GM21737 (cell line): ENCODE data around the gene RAPGEF2.

Experiments used
- ATAC-seq: cut with Tn5 transposase; IDR thresholded peaks from one replicate; pipeline ENCODE4 v1.9.1; 2021; ENCODE audit warnings: mild to moderate bottlenecking, moderate library complexity; ENCODE audit not compliant: unreplicated experiment

The RAPGEF2 gene

DNA sequence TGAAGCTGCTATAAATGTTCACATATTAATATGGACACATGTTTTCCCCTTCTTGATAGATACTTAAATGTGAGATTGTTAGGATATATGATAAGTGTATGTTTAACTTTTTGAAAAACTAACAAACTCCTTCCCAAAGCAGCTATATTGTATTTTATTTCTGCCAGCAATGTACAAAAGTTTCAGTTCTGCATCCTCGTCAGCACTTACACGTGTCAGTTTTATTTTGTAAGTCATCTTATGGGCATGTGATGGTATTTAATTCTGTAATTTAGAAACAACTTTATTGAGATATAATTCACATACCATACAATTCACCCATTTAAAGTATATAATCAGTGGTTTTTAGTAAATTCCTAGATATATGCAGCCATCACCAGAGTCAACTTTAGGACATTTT, 31.6 kb downstream of the RAPGEF2 start:
- no peak for ATAC-seq

DNA sequence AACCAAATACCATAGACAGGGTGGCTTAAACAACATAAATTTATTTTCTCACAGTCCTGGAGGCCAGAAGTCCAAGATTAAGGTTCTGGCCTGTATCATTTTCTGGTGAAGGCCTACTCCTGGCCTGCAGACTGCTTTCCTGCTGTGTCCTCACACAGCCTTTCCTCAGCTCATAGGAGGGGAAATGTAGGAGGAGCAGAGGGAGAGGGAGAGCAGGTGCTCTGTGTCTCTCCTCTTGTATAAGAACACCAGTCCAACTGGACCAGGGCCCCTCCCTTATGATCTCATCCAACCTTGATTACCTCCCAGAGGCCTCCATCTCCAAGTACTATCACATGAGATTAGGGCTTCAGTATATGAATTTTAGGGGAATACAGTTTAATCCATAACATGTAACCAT, 34.3 kb downstream of the RAPGEF2 start:
- no peak for ATAC-seq

DNA sequence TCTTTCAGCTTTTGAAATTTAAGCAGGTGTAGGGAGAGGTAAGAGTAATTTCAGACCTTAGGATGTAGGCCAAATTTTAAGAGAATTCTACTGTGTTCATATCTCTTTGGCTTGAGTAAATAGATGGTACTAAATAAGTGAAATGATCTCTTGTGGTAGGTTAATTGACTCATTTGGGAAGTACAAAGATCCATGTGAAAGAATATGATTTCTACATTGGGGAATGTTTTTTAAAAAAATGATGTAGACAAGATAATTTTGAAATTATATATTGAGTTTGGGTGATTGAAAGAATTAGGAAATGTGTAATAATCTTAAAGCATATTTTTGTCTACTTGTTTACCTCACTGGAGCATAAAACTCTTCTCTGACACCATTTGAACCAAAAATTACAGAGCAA, 35.6 kb downstream of the RAPGEF2 start:
- ATAC-seq, result no peak

DNA sequence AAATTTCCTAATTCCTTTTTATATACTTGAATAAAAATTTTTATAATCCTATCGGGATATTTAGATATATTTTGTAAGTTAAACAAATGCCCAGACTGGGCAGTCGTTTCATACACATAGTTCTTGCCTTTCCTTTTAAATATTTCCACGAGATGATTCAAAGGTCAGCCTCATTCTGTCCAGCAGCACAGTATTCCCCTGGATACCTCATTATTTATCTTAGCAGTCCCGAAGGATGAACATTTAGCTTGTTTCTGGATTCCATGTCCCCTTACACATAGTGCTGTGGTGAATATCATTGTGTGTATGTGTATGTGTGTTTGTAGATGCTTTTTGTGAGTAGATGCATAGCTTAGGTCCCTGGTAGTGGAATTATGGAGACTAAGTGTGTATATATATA, 38.3 kb downstream of the RAPGEF2 start:
- no peak for ATAC-seq

DNA sequence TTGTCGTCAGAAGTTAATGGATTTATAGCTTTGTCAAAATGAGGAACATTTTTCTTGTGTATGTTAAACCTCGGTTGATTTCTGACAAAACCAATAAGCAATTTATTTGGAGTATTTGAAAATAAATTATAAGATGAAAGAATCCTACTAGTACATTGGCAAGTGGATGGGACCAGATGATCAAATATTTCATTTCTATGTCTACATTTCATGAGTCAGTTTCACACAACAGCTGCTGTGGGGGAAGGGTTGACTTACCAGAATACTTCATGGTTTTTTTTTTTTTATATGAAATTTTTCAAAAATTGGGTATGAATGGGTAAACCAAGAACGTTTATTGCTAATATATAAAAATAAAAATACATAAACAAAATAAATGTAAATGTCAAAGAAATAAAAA, 39.4 kb downstream of the RAPGEF2 start:
- ATAC-seq, result no peak

DNA sequence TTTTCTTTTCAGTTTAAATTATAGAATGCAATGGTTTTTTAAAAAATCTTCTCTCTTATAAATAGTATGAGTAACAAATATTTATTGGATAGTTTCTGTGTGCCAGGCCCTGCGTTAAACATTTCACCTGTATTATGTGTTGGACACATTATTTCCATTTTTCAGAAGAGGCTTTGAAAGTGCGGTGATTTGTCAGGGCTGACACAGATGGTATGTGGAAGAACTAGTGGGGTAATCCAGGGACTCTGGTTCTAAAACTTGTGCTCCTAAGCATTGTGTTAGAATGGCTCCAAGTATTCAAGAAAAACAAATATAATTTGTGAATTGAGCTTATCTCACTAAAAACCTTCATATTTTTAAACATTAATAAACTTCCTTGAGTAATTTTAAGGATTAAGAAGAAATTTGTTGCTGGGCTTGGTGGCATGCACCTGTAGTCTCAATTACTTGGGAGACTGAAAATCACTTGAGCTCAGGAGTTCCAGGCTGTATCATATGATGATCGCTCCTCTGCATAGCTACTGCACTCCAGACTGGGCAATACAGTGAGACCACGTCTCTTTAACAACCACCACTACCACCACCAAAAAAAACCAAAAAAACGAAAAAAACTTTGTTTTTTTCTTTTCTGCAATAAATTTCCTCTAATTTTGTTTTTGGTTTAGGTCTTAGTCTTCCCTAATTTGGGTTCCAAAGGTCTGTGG, 40.0 kb downstream of the RAPGEF2 start:
- ATAC-seq, result no peak

DNA sequence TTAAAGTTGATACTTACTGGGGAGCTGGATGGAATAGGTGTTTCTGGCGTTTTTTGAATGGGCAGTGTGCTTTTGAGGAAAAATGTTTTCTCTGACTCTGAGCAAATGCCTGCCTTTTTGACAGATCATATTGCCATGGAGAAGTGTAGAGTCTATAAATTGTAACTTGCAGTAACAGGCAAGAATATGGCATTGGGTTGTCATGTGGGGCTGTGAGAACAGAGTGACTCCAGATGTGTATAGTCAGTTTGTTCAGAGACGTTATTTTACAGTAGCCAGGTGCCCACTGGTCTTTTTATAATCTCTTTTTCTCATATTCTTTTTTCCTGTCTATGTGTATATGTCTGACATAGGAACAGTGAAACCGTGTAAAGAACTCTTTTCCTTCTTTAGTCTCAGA, 40.8 kb downstream of the RAPGEF2 start:
- ATAC-seq, result no peak

DNA sequence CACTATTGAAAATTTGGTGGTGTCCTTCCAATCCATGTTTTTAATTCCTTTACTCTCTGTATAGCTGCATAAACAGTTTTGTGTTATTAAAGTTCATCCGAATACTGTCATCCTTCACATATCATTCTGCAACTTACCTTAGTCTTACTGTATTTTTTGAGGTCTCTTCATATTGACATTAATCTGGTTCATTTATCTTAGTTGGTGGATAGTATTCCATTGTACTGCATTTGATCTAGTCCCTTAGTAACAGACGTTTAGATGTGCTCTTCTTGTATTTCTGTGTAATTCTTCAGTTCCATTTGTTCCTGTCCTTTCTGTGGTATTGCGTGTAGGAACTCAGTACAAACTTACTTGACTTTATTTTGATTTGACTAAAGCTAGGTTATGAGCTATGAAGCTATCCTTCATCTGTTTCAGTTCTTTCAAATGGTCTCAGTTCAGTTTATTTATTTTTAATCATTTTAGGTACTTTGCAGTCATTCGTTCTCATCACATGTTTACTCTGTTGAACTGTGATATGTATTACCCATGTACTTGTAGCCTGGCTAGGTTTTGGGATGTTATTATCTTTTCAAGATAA, 41.3 kb downstream of the RAPGEF2 start:
- ATAC-seq, result no peak

DNA sequence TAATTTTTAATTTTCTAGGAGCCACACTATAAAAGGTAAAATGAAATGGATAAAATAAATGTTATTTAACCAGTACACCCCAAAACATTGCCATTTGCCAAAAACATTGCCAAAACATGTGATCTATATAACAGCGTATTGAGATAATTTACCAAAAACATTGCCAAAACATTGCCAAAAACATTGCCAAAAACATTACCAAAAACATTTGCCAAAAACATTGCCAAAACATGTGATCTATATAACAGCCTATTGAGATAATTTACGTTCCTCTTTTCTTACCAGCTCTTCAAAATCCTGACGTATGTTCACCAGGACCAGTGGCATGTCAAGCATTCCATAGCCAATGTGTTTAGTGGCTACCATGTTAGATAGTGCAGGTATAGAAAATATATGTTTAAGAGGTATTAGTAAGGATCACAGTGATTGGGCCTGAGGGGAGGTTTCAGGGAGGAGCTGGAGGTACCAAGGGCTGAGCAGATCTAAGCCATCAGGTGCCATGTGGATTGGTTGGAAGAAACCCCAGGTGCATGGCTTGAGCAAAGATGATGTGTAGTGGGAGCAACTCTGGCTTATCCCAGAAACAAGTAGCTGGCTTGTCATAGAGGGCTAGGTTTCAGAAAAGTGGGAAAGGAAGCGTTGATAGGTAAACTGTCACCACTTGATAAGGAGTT, 42.6 kb downstream of the RAPGEF2 start:
- no peak for ATAC-seq

DNA sequence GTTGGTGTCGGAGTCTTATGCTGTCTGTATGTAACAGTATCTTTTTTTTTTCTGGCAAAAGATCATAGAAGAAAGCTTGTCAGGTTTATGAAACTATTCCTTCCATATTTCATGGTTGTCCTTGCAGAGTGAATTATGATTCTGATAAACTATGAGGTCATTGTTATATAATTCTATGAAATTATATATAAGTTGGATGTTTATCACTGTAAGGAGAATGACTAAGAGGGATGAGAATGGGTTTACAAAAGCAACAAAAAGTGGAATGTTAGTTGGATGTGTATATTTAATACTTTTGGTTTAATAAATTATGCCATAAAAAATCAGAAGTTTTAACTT, 43.1 kb downstream of the RAPGEF2 start:
- ATAC-seq, result no peak

DNA sequence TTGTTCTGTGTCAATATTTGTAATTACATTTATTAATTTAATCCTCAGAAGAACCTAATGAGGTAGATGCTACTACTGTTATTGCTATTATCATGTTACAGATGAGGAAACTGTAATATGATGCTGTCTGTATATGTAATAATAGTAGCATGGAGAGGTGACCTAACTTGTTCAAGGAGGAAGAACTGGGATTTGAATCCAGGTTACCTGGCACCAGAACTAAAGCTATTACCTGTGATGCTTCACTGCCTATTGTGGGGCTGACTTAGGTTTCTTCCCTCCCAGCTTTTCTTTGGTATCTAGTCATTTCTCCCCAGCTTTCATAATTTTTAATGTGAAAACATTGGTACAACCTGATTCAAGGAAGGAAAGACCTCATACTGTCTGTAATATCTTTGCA, 43.6 kb downstream of the RAPGEF2 start:
- ATAC-seq, result no peak

DNA sequence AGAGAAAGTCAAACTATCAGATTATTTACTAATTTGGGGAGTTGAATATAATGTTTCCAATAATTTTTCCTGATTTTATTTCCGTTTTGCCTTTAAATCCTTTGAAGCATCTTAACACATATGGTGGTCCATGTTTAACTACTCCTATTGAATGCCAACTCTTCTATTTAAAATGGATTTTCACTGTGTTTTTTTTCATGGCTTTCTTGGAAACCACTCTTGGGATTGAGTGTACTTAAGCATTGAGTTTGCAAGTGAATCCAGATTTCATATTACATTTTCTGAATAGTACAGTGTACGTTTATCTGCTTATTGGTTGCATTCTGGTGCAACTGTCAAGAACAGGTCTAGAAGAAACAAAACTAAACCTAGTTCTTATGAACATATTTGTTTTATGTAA, 45.6 kb downstream of the RAPGEF2 start:
- ATAC-seq, result no peak

DNA sequence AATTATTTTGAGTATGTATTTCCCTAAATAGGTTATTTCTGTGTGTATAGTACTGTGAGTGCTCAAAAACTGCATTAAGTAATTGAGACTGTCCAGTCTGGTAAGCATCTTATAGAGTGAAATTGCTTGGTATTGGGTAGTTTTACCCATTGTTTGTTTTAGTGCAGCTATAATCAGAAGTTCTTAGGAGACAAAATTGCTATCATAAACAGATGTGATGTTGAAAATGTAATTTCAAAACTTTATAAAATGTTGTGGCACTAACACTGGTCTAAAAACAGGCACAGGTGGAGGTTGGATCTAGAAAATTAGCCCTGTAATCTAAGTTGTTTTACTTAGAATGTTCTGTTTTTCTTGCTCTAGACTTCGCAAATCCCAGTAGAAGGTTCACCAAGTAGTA, 46.8 kb downstream of the RAPGEF2 start:
- no peak for ATAC-seq

DNA sequence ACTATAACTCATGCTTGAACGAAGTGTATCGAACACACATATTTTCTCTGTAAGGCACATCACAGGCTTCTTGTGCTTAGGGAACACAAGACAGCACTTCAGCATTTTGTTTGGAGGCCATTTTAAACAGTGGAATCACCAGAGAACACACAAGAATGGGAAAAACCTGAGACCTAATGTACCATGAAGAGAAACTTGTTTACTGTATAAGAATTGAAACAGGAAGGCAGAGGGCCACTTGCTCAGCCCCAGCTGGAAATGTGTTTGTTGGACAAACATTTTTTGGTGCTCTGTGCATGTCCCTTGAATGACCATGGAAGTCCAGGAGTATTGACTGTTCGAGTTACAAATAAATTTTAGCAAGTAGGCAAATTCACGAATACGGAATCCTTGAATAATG, 47.5 kb downstream of the RAPGEF2 start:
- peak; percentile 48 for ATAC-seq

DNA sequence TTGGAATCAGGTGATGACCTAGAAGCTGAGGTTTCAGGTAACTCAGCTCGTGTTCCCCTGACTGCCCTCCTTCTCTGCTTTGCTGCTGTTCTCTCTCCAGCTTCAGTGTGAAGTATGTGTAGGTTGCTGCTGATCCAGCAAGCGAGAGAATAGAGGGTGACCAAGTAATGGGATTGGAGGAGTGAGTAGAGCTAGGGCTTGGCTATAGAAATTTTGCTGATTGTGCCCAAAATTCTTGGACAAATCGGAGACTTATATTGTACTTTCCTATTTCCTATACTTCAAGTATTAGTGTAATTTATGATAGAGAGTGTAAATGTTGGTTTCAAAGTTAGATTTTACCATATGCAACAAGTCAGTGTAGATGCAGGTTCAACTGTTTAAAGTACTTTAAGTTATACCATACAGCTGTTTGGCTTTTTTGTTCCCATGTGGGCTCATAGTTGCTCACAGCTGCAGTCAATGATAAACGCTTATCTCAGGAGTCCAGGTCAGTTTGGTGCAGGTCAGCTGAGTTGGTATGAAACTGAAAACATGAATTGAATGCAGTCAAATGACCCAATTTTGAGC, 48.0 kb downstream of the RAPGEF2 start:
- ATAC-seq, result peak; percentile 53

DNA sequence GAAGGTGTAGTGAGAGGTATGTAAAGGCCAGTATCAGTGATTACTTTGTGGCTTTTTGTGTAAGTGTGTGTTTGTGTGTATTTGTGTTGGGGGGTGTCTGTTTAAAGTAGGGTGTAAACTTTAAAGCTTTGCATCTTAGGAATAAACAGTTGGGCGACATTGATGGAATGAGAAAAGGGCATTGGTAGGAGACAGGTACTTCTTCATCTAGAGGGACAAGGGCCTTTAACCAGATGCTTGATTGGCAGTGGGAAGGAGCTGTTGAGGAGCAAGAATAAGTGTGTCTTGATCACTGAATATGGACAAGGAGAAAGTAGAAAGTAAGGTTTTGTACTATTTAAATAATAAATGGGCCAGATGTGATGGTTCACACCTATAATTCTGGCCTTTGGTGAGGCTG, 48.8 kb downstream of the RAPGEF2 start:
- ATAC-seq, result no peak

DNA sequence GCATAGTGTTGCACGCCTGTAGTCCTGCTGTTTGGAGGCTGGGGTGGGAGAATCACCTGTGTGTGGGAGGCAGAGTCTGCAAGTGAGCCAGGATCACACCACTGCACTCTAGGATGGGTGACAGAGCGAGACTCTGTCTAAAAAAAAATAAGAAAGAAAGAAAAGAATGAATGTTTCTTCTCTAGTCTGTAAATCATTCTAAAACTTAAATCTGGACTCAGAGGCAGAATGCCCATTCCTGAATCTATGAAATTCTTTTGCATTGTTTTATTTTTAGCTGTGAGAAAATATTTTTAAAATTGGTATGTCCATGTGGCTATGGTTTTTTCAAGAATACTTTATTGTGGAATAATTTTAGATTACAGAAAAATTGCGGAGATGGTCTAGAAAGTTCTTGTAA, 49.3 kb downstream of the RAPGEF2 start:
- no peak for ATAC-seq

DNA sequence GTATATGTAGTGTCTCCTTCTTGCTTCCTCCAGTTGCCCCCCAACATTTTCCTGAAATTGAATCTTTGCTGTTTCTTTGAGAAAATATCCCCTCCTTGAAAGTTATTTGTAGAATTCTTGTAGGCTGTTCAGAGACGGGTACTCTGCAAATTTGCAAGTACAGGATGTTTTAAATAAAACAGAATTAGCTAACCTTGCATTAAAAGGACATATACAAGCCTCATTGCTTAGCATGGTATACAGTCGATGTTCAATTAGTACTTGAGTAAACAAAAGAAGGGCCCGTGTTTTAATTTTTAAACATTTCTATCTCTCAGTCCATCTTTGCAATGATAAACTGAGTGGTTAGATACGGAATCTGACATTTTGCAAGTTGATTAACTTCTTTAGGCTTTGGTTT, 50.8 kb downstream of the RAPGEF2 start:
- ATAC-seq, result no peak

DNA sequence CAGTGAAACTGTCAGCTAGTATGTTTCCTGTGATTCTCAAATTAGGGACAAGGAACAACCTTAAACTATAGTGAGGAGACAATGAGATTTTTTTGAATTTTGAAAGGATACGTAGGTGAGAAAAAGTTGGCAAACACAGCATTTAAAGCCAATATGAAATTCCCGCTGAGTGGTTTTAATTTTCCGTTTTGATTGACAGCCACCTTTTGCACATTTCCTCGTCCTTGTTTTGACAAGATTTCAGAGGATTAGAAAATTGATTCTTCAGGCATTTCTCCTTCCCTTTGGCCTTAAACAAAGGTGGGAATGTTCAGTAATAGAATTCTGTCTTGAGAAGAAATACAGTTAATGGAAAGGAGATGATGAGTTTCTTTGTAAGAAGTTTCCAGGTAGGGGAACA, 52.2 kb downstream of the RAPGEF2 start:
- no peak for ATAC-seq

DNA sequence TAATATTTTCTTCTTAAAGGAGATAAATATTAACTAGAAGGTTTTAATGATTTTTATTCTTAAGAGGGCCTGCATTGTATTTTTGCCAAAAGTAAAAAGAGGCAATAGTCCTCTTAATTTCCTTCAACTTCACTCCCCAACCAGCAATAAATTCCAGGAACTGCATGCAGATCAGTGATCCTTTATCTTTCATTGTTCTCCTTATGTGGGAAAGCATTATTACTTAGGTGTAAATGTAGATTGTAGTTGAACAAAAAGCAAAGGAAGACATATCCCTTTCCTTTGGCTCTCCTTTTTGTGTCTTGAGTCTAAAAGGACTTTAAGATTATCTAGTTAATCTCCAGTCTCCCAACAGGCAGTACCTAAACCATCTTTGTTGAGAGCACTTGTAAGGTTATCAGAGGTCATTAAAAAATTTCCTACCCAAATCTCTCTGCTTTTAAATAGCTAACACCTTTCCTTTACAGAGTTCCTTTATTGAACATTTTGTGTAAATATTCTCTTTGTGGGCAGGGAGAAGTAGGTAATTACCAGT, 55.3 kb downstream of the RAPGEF2 start:
- no peak for ATAC-seq

DNA sequence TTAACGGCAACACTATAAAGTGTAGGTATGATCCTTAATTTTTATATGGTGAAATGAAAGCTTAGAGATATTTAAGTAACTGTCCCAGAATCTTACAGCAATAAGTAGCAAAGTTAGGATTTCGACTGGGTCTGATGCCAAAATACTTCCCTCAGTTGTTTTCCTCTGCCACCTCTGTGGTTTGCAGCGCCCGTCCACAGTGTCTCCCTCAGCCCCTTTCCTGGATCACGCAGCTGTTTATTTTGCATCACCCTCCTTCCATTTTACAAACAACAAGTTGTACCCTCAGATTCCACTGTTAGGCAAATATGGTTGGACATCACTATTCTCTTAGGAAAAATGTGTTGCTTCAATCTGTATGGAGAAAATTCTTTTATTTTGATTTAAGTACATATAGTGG, 56.1 kb downstream of the RAPGEF2 start:
- no peak for ATAC-seq

DNA sequence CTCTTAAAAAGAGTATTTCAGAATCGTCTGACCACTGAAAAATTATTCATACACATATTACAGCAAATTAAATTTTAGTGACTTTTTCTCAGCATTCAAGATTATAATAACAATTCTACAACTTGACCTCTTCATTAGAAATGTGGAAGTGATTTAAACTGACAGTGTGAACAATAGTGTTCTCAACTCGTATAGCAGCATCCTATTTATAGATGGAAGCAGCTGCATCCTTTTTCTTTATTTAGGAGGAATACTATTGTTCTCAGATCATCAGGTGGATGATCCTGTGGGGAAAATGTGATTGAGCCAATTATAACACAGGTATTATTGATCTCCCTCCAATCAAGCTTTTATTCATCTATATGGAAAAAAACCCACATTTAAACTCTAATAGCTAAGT, 56.7 kb downstream of the RAPGEF2 start:
- no peak for ATAC-seq
